HEK293 (cell line): Measurements from ENCODE around the gene ARHGAP25.

Source experiments
- CTCF ChIA-PET: fragments of 350-600 bp; formaldehyde crosslinking; extraction: SDS; loops from one replicate; lab custom pipeline; 2021; ENCODE audit warnings: antibody characterized with exemption; lab: Yijun Ruan, JAX
- POLR2A ChIA-PET: fragments of 300-600 bp; formaldehyde crosslinking; extraction: SDS; loops from one replicate; lab custom pipeline; 2020; ENCODE audit warnings: antibody characterized with exemption, inconsistent platforms; lab: Yijun Ruan, JAX
- H3K27ac ChIP-seq: fragments of 200-500 bp; sonication (Bioruptor generic); 2 replicates; pipeline ENCODE4 v1.5.1; 2014; ENCODE audit warnings: low read depth, low read length, control low read depth, inconsistent platforms; ENCODE audit errors: extremely low read depth
- H3K36me3 ChIP-seq, 2 experiments: fragments of 200-500 bp in 1 of 2; sonication (Bioruptor generic) in 1 of 2; 1 replicate in 1 of 2; 2 replicates in 1 of 2; pipeline ENCODE4 v1.5.1; 2014 to 2017; ENCODE audit warnings: inconsistent platforms in 2 of 2, low read length in 2 of 2; ENCODE audit not compliant: control insufficient read depth in 2 of 2, insufficient read depth in 1 of 2
- H3K4me1 ChIP-seq: fragments of 200-500 bp; sonication (Bioruptor generic); 2 replicates; pipeline ENCODE4 v1.5.1; 2014; ENCODE audit warnings: mild to moderate bottlenecking, low read length, inconsistent platforms; ENCODE audit not compliant: control insufficient read depth, insufficient read depth
- H3K4me3 ChIP-seq: 2 replicates; pipeline ENCODE4 v1.5.1; 2011; ENCODE audit warnings: low read depth, mild to moderate bottlenecking, control low read depth, low read length, moderate library complexity
- H3K9me3 ChIP-seq: fragments of 200-500 bp; sonication (Bioruptor generic); 2 replicates; pipeline ENCODE4 v1.5.1; 2014; ENCODE audit warnings: low read depth, low read length, inconsistent platforms; ENCODE audit not compliant: control insufficient read depth, insufficient read depth
- KLF8 ChIP-seq: fragments of 450-650 bp; formaldehyde crosslinking; IDR thresholded peaks from 2 replicates; pipeline ENCODE4 v1.5.1; 2016; ENCODE audit warnings: missing biosample characterization, missing genetic modification characterization
- KLF9 ChIP-seq: fragments of 450-650 bp; formaldehyde crosslinking; IDR thresholded peaks from 2 replicates; pipeline ENCODE4 v1.5.1; 2016; ENCODE audit warnings: missing biosample characterization, missing genetic modification characterization, low read depth
- OSR2 ChIP-seq: fragments of 450-650 bp; formaldehyde crosslinking; IDR thresholded peaks from 2 replicates; pipeline ENCODE4 v1.5.1; 2016; ENCODE audit warnings: missing biosample characterization, missing genetic modification characterization
- WT1 ChIP-seq: fragments of 450-650 bp; formaldehyde crosslinking; IDR thresholded peaks from 2 replicates; pipeline ENCODE4 v1.5.1; 2016; ENCODE audit warnings: missing biosample characterization, missing genetic modification characterization
- ZNF324 ChIP-seq: fragments of 450-650 bp; formaldehyde crosslinking; IDR thresholded peaks from 2 replicates; pipeline ENCODE4 v1.5.1; 2016; ENCODE audit warnings: missing biosample characterization, missing genetic modification characterization
- ZNF350 ChIP-seq: fragments of 450-650 bp; formaldehyde crosslinking; IDR thresholded peaks from 2 replicates; pipeline ENCODE4 v1.5.0; 2017; ENCODE audit warnings: missing biosample characterization, mild to moderate bottlenecking, missing genetic modification characterization
- ZNF394 ChIP-seq: fragments of 450-650 bp; formaldehyde crosslinking; IDR thresholded peaks from 2 replicates; pipeline ENCODE4 v1.5.1; 2016; ENCODE audit warnings: missing biosample characterization, missing genetic modification characterization, mild to moderate bottlenecking, moderate library complexity, borderline replicate concordance
- ZNF423 ChIP-seq: fragments of 450-650 bp; formaldehyde crosslinking; IDR thresholded peaks from 2 replicates; pipeline ENCODE4 v1.5.1; 2016; ENCODE audit warnings: missing biosample characterization, missing genetic modification characterization
- ZNF501 ChIP-seq: fragments of 450-650 bp; formaldehyde crosslinking; IDR thresholded peaks from 2 replicates; pipeline ENCODE4 v1.5.1; 2016; ENCODE audit warnings: missing biosample characterization, missing genetic modification characterization
- ZNF530 ChIP-seq: fragments of 450-650 bp; formaldehyde crosslinking; IDR thresholded peaks from 2 replicates; pipeline ENCODE4 v1.5.1; 2016; ENCODE audit warnings: low read depth, missing biosample characterization, missing genetic modification characterization
- ZNF558 ChIP-seq: fragments of 450-650 bp; formaldehyde crosslinking; IDR thresholded peaks from 2 replicates; pipeline ENCODE4 v1.5.1; 2016; ENCODE audit warnings: missing biosample characterization, missing genetic modification characterization
- ZNF571 ChIP-seq: fragments of 450-650 bp; formaldehyde crosslinking; IDR thresholded peaks from 2 replicates; pipeline ENCODE4 v1.5.0; 2017; ENCODE audit warnings: missing biosample characterization, missing genetic modification characterization
- ZNF768 ChIP-seq: fragments of 450-650 bp; formaldehyde crosslinking; IDR thresholded peaks from 2 replicates; pipeline ENCODE4 v1.5.1; 2018; ENCODE audit warnings: missing biosample characterization, mild to moderate bottlenecking, missing genetic modification characterization
- ZNF843 ChIP-seq: fragments of 450-650 bp; formaldehyde crosslinking; IDR thresholded peaks from 2 replicates; pipeline ENCODE4 v1.5.1; 2016; ENCODE audit warnings: missing biosample characterization, missing genetic modification characterization
- TF ChIP-seq, protein P1 (sequence below): fragments of 450-650 bp; formaldehyde crosslinking; IDR thresholded peaks from 2 replicates; pipeline ENCODE4 v1.5.1; 2016; ENCODE audit warnings: missing biosample characterization, missing genetic modification characterization
- TF ChIP-seq, protein P2 (sequence below): fragments of 450-650 bp; formaldehyde crosslinking; IDR thresholded peaks from 2 replicates; pipeline ENCODE4 v1.5.1; 2017; ENCODE audit warnings: missing biosample characterization, missing genetic modification characterization
- TF ChIP-seq, protein P3 (sequence below): fragments of 450-650 bp; formaldehyde crosslinking; IDR thresholded peaks from 2 replicates; pipeline ENCODE4 v1.5.1; 2016; ENCODE audit warnings: missing biosample characterization, missing genetic modification characterization
- TF ChIP-seq, protein P4 (sequence below): fragments of 450-650 bp; formaldehyde crosslinking; conservative IDR thresholded peaks from 2 replicates; pipeline ENCODE4 v1.5.1; 2016; ENCODE audit warnings: low read depth, missing biosample characterization, missing genetic modification characterization

ARHGAP25 gene

DNA sequence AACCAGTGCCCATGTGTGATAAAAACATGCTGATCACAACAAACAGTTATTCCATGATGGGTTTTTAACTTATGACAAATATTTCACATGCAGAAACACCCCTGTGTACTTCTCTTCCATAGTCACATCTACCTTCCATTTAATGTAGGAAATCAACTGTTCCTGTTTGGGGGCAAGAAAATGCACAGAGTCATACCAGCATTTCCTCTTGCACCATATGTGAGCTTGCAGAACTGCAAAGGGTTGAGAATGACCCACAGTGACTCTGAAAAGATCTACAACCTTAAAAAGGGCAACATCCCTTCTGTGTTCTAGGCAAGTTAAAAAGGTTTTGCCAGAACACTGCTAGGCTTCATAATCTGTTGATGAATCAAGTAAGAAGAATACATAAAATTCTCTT lies 126.7 kb downstream of the ARHGAP25 start:
- no peak overlapping the region for H3K27ac ChIP-seq
- no peaks in the 10 kb centered on the region; the same call in 1 of the 2 replicates for H3K4me1 ChIP-seq
- no peak for TF ChIP-seq KLF9 (tag by site-specific recombination)
- no peak for TF ChIP-seq OSR2
- no peak for TF ChIP-seq WT1 (tag by site-specific recombination)
- TF ChIP-seq, protein P1, sequence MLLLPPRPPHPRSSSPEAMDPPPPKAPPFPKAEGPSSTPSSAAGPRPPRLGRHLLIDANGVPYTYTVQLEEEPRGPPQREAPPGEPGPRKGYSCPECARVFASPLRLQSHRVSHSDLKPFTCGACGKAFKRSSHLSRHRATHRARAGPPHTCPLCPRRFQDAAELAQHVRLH (tag by site-specific recombination): no peak
- no peak for TF ChIP-seq ZNF394 (tag by site-specific recombination)
- no peak for TF ChIP-seq ZNF350 (tag by site-specific recombination)
- TF ChIP-seq ZNF423 (tag by site-specific recombination): no peak
- H3K36me3 ChIP-seq: no peaks in the 10 kb centered on the region
- ChIA-PET POLR2A (no interaction called here), CTCF (interaction anchor here (1.3 kb wide), 1 partner anchor 110 kb away, joined by 5 read pairs; no protein-coding TSS in a partner anchor)
- H3K4me3 ChIP-seq: no peak overlapping the region
- no peaks in the 10 kb centered on the region for H3K9me3 ChIP-seq

DNA sequence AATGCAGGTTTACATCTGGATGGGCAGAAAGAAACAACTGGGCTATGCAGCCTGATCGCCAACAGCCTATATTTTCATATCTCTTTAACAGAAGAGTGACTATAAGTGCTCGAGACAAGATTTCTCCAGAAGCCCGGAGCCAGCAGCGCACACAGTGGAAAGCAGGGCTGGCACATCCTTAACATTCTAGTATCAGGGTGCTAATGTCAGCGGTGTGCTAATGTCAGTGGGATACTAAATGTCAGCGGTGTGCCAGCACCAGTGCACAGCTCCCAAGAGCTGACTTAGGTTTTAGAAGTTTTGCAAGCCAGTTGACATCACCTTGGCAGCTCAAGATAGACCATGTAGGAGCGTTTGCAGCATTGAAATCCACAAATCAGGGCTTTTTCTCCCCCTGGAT lies 128.3 kb downstream of the ARHGAP25 start:
- Histone ChIP-seq H3K4me1 (no peaks in the 10 kb centered on the region; the same call in 1 of the 2 replicates), H3K9me3 (no peaks in the 10 kb centered on the region), H3K4me3 (no peak overlapping the region), H3K27ac (no peak overlapping the region), H3K36me3 (no peaks in the 10 kb centered on the region)
- TF ChIP-seq ZNF324 (tag by site-specific recombination): no peak
- TF ChIP-seq ZNF558 (tag by site-specific recombination): no peak
- TF ChIP-seq ZNF501 (tag by site-specific recombination): no peak
- no peak for TF ChIP-seq ZNF843
- TF ChIP-seq KLF9 (tag by site-specific recombination): no peak
- TF ChIP-seq ZNF530 (tag by site-specific recombination): no peak
- no peak for TF ChIP-seq KLF8 (tag by site-specific recombination)
- TF ChIP-seq, protein P2, sequence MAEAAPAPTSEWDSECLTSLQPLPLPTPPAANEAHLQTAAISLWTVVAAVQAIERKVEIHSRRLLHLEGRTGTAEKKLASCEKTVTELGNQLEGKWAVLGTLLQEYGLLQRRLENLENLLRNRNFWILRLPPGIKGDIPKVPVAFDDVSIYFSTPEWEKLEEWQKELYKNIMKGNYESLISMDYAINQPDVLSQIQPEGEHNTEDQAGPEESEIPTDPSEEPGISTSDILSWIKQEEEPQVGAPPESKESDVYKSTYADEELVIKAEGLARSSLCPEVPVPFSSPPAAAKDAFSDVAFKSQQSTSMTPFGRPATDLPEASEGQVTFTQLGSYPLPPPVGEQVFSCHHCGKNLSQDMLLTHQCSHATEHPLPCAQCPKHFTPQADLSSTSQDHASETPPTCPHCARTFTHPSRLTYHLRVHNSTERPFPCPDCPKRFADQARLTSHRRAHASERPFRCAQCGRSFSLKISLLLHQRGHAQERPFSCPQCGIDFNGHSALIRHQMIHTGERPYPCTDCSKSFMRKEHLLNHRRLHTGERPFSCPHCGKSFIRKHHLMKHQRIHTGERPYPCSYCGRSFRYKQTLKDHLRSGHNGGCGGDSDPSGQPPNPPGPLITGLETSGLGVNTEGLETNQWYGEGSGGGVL (tag by site-specific recombination): no peak
- no peak for TF ChIP-seq ZNF768
- TF ChIP-seq, protein P3, sequence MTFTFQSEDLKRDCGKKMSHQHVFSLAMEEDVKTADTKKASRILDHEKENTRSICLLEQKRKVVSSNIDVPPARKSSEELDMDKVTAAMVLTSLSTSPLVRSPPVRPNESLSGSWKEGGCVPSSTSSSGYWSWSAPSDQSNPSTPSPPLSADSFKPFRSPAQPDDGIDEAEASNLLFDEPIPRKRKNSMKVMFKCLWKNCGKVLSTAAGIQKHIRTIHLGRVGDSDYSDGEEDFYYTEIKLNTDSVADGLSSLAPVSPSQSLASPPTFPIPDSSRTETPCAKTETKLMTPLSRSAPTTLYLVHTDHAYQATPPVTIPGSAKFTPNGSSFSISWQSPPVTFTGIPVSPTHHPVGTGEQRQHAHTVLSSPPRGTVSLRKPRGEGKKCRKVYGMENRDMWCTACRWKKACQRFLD (tag by site-specific recombination): no peak
- TF ChIP-seq, protein P4, sequence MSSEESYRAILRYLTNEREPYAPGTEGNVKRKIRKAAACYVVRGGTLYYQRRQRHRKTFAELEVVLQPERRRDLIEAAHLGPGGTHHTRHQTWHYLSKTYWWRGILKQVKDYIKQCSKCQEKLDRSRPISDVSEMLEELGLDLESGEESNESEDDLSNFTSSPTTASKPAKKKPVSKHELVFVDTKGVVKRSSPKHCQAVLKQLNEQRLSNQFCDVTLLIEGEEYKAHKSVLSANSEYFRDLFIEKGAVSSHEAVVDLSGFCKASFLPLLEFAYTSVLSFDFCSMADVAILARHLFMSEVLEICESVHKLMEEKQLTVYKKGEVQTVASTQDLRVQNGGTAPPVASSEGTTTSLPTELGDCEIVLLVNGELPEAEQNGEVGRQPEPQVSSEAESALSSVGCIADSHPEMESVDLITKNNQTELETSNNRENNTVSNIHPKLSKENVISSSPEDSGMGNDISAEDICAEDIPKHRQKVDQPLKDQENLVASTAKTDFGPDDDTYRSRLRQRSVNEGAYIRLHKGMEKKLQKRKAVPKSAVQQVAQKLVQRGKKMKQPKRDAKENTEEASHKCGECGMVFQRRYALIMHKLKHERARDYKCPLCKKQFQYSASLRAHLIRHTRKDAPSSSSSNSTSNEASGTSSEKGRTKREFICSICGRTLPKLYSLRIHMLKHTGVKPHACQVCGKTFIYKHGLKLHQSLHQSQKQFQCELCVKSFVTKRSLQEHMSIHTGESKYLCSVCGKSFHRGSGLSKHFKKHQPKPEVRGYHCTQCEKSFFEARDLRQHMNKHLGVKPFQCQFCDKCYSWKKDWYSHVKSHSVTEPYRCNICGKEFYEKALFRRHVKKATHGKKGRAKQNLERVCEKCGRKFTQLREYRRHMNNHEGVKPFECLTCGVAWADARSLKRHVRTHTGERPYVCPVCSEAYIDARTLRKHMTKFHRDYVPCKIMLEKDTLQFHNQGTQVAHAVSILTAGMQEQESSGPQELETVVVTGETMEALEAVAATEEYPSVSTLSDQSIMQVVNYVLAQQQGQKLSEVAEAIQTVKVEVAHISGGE: no peak
- TF ChIP-seq ZNF394 (tag by site-specific recombination): no peak
- no peak for TF ChIP-seq ZNF571 (tag by site-specific recombination)
- CTCF ChIA-PET: interaction anchor here (0.7 to 1.1 kb wide), 2 partner anchors 17 to 154 kb away, joined by 3 to 5 read pairs; no protein-coding TSS in a partner anchor
- POLR2A ChIA-PET: no interaction called here
